Retinal pigment epithelial cell (primary cell): ENCODE data around the gene KMT5B.

Source experiments
- DNase-seq: peaks from one replicate; pipeline ENCODE4 v3.0.0-alpha.2; 2010; ENCODE audit warnings: low read depth
- H3K4me3 ChIP-seq: 2 replicates; pipeline ENCODE4 v1.5.1; 2011; ENCODE audit warnings: mild to moderate bottlenecking, low read length, control low read depth, moderate library complexity
- TF ChIP-seq, protein P1 (sequence below): conservative IDR thresholded peaks from 2 replicates; pipeline ENCODE4 v1.5.1; 2011; ENCODE audit warnings: low read depth, low read length, control low read depth, inconsistent platforms

KMT5B gene

DNA sequence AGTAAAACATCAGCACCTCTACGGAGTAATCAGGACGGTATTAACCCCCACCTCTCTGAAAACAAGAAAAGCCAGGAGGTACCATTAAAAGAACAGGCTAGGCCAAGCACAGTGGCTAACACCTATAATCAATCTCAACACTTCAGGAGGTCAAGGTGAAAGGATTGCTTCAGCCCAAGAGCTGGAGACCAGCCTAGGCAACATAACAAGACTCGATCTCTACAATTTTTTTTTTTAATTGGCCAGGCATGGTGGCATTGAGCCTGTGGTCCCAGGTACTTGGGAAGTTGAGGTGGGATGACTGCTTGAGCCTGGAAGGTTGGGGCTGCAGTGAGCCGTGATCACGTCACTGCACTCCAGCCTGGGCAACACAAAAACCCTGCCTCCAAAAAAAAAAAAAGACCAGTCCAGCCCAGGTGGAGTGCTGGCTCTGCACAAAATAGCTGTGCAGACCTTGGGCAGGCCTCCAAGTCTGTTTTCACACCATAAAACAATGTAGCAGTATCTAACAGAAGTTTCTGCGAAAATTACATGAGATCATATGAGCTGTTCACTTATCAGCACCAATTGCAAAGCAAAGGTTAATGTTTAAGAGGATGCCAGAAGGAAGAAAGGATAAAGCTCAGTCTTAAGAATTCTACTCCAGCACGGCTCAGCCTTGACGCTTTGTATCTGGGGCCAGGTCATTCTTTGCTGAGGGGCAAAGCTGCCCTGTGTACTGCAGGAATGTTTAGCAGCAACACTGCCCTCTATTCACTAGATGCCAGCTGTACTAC is 106.7 kb downstream of the KMT5B start:
- H3K4me3 ChIP-seq, result no peak overlapping the region
- TF ChIP-seq, protein P1, sequence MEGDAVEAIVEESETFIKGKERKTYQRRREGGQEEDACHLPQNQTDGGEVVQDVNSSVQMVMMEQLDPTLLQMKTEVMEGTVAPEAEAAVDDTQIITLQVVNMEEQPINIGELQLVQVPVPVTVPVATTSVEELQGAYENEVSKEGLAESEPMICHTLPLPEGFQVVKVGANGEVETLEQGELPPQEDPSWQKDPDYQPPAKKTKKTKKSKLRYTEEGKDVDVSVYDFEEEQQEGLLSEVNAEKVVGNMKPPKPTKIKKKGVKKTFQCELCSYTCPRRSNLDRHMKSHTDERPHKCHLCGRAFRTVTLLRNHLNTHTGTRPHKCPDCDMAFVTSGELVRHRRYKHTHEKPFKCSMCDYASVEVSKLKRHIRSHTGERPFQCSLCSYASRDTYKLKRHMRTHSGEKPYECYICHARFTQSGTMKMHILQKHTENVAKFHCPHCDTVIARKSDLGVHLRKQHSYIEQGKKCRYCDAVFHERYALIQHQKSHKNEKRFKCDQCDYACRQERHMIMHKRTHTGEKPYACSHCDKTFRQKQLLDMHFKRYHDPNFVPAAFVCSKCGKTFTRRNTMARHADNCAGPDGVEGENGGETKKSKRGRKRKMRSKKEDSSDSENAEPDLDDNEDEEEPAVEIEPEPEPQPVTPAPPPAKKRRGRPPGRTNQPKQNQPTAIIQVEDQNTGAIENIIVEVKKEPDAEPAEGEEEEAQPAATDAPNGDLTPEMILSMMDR, result peak; percentile 29
- no peak for DNase-seq
